AG09309 (cell line): Measurements from ENCODE around the gene TMEM135.

Source experiments
- DNase-seq: peaks from one replicate; pipeline ENCODE4 v3.0.0-alpha.2; 2010; ENCODE audit warnings: low read depth
- H3K4me3 ChIP-seq: 2 replicates; pipeline ENCODE4 v1.5.1; 2011; ENCODE audit warnings: mild to moderate bottlenecking, low read depth, low read length, moderate library complexity; ENCODE audit not compliant: control insufficient read depth
- TF ChIP-seq, protein P1 (sequence below): IDR thresholded peaks from 2 replicates; pipeline ENCODE4 v1.5.1; 2011; ENCODE audit warnings: mild to moderate bottlenecking, low read depth, low read length, inconsistent platforms; ENCODE audit not compliant: insufficient read depth, control insufficient read depth; ENCODE audit errors: missing control alignments

Gene TMEM135

GRCh38 chr11:87137711-87138110, 100.0 kb downstream of the TMEM135 start:
- TF ChIP-seq, protein P1, sequence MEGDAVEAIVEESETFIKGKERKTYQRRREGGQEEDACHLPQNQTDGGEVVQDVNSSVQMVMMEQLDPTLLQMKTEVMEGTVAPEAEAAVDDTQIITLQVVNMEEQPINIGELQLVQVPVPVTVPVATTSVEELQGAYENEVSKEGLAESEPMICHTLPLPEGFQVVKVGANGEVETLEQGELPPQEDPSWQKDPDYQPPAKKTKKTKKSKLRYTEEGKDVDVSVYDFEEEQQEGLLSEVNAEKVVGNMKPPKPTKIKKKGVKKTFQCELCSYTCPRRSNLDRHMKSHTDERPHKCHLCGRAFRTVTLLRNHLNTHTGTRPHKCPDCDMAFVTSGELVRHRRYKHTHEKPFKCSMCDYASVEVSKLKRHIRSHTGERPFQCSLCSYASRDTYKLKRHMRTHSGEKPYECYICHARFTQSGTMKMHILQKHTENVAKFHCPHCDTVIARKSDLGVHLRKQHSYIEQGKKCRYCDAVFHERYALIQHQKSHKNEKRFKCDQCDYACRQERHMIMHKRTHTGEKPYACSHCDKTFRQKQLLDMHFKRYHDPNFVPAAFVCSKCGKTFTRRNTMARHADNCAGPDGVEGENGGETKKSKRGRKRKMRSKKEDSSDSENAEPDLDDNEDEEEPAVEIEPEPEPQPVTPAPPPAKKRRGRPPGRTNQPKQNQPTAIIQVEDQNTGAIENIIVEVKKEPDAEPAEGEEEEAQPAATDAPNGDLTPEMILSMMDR = no peak
- no peak overlapping the region for H3K4me3 ChIP-seq
- DNase-seq = no peak

- no peak for DNase-seq
- TF ChIP-seq, protein P1 = no peak
- no peak overlapping the region for H3K4me3 ChIP-seq
These were observed 101.7 kb downstream of the TMEM135 start for GRCh38 chr11:87139475-87139874.

DNA sequence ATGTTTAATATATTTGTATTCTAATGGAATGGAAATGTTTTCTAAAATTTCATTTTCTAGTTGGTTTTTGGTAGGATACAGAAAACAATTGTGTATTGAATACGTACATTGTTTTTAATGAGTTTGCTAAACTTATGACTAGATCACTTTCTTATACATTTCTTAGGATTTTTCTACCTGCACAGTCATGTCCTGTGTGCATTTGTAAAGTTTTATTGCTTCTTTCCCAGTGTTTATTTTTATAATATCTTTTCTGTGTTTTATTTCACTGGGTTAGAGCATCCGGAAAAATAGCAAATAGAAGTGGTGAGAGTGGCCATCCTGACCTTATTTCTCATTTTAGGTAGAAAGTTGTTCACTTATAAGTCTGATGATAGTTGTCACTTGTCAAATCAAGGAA, 103.6 kb downstream of the TMEM135 start:
- no peak for DNase-seq
- TF ChIP-seq, protein P1 = no peak
- H3K4me3 ChIP-seq = no peak overlapping the region

- TF ChIP-seq, protein P1 = no peak
- no peak overlapping the region for H3K4me3 ChIP-seq
- no peak for DNase-seq
These were observed 104.3 kb downstream of the TMEM135 start for GRCh38 chr11:87141980-87142514.

- no peak overlapping the region for H3K4me3 ChIP-seq
These were observed 104.9 kb downstream of the TMEM135 start for GRCh38 chr11:87142594-87142993.

DNA sequence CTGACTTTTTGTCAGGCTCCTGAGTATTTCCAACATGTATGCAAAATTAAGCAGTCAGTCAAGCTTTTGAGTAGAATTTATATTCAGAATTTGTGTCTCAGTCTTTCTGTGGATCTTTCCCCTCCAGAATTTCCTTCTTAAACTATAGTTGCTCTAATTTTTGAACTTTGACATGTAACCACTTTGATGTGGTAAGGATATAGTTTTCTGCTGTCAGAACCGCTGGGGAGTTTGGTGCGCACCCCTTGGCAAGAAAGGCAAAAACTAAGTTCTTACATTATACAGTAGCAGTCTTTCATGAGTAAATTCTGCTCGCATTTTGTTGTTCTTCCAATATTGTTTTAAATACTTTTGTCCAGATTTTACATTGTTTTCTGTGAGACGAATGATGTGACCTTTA, 105.9 kb downstream of the TMEM135 start:
- DNase-seq = no peak
- H3K4me3 ChIP-seq = no peak overlapping the region
- TF ChIP-seq, protein P1 = no peak

More at GRCh38 chr11:87142594-87142993, 104.9 kb downstream of the TMEM135 start:
- no peak for DNase-seq
- TF ChIP-seq, protein P1 = no peak

- no peak overlapping the region for H3K4me3 ChIP-seq
- TF ChIP-seq, protein P1 = no peak
- DNase-seq = no peak
These were observed 106.5 kb downstream of the TMEM135 start for GRCh38 chr11:87144252-87144651.
